GM12878 (cell line): ENCODE results near the gene TEX36. TPM values are rescaled to one million over a fixed set of nuclear protein-coding genes. Genes with fewer than 3 reads are reported as not detected.

ENCODE experiments used
- ATAC-seq: fragments of 200-7000 bp; cut with Tn5 transposase; 3 replicates; pipeline ENCODE4 v1.9.1; 2020; ENCODE audit warnings: mild to moderate bottlenecking, moderate library complexity
- BruUV-seq: library from RNA; stranded (reverse); fragments of 400-500 nt; replicated peaks from 2 replicates; lab custom pipeline; 2021; lab: Mats Ljungman, UMichigan
- CTCF ChIA-PET: fragments of 300-600 bp; sonication (Branson Sonifier 250); formaldehyde crosslinking; extraction: SDS; loops from one replicate; lab custom pipeline; 2021; ENCODE audit warnings: inconsistent platforms; lab: Yijun Ruan, JAX
- POLR2A ChIA-PET: fragments of 350-600 bp; formaldehyde crosslinking; extraction: SDS; loops from one replicate; lab custom pipeline; 2021; ENCODE audit warnings: inconsistent platforms; lab: Charles Lee
- RAD21 ChIA-PET: fragments of 300-600 bp; sonication (Branson Sonifier 250); formaldehyde crosslinking; loops from one replicate; lab custom pipeline; 2023; ENCODE audit warnings: antibody characterized with exemption; ENCODE audit not compliant: unreplicated experiment; lab: Charles Lee
- SMC1A ChIA-PET: fragments of 300-600 bp; sonication (Branson Sonifier 250); formaldehyde crosslinking; loops from one replicate; lab custom pipeline; 2023; ENCODE audit not compliant: unreplicated experiment, uncharacterized antibody; lab: Charles Lee
- DNase-seq: peaks from one replicate; pipeline ENCODE4 v3.0.0-alpha.2; 2011; ENCODE audit warnings: low read depth, low spot score
- FAIRE-seq: peaks from 3 replicates; lab custom pipeline; 2011; peaks lifted over from hg19 to GRCh38; lab: Jason Lieb, UNC
- H2AFZ ChIP-seq: 2 replicates; pipeline ENCODE4 v1.6.0; 2011; ENCODE audit warnings: low read depth, low read length, control low read depth; ENCODE audit not compliant: control insufficient read depth
- H3K27ac ChIP-seq: 2 replicates; pipeline ENCODE4 v1.5.1; 2011; ENCODE audit warnings: control low read depth; ENCODE audit not compliant: control insufficient read depth, insufficient read depth
- H3K27me3 ChIP-seq, 2 experiments: replicated peaks in 1 of 2; 2 replicates each; pipeline versions ENCODE4 v1.6.0 to v1.6.1; 2011; ENCODE audit warnings: low read length in 1 of 2; ENCODE audit not compliant: control insufficient read depth in 2 of 2, insufficient read depth in 2 of 2
- H3K36me3 ChIP-seq, 2 experiments: 2 replicates each; pipeline ENCODE4 v1.5.1; 2011; ENCODE audit warnings: low read length in 1 of 2; ENCODE audit not compliant: control insufficient read depth in 2 of 2, insufficient read depth in 2 of 2
- H3K4me1 ChIP-seq: 2 replicates; pipeline ENCODE4 v1.6.1; 2011; ENCODE audit warnings: mild to moderate bottlenecking, low read length, moderate library complexity, mixed read lengths; ENCODE audit not compliant: control insufficient read depth, insufficient read depth
- H3K4me2 ChIP-seq: 2 replicates; pipeline ENCODE4 v1.6.0; 2011; ENCODE audit warnings: control low read depth; ENCODE audit not compliant: control insufficient read depth, insufficient read depth
- H3K4me3 ChIP-seq: fragments of 200-600 bp; sonication (generic); 2 replicates; pipeline ENCODE4 v1.5.1; 2016
- H3K79me2 ChIP-seq: 2 replicates; pipeline ENCODE4 v1.6.0; 2011; ENCODE audit warnings: low read length; ENCODE audit not compliant: control insufficient read depth, insufficient read depth
- H3K9ac ChIP-seq: 2 replicates; pipeline ENCODE4 v1.8.0; 2011; ENCODE audit warnings: low read length, control low read depth, mixed read lengths; ENCODE audit not compliant: control insufficient read depth, insufficient read depth
- H3K9me3 ChIP-seq: replicated peaks from 3 replicates; pipeline ENCODE4 v1.5.1; 2011; ENCODE audit warnings: mild to moderate bottlenecking, low read length; ENCODE audit not compliant: control insufficient read depth, insufficient read depth
- H4K20me1 ChIP-seq: 2 replicates; pipeline ENCODE4 v1.6.0; 2011; ENCODE audit not compliant: control insufficient read depth, insufficient read depth
- ATF2 ChIP-seq: IDR thresholded peaks from 2 replicates; pipeline ENCODE4 v1.6.1; 2012; ENCODE audit warnings: low read length, inconsistent platforms
- BACH1 ChIP-seq: fragments of 450-650 bp; IDR thresholded peaks from 2 replicates; pipeline ENCODE4 v1.6.1; 2017; ENCODE audit warnings: mild to moderate bottlenecking, borderline replicate concordance
- CHD2 ChIP-seq: IDR thresholded peaks from 2 replicates; pipeline ENCODE4 v1.6.1; 2011; ENCODE audit warnings: low read depth, low read length, improper control_type of control experiment, borderline replicate concordance
- JUND ChIP-seq: IDR thresholded peaks from 2 replicates; pipeline ENCODE4 v1.6.1; 2012; ENCODE audit warnings: low read depth, mild to moderate bottlenecking, low read length, improper control_type of control experiment, moderate library complexity
- MTA3 ChIP-seq: IDR thresholded peaks from 2 replicates; pipeline ENCODE4 v1.6.1; 2012; ENCODE audit warnings: low read length, inconsistent platforms, borderline replicate concordance
- SMAD5 ChIP-seq: IDR thresholded peaks from 2 replicates; pipeline ENCODE4 v1.6.1; 2016; ENCODE audit warnings: antibody characterized with exemption, low read depth
- TAF1 ChIP-seq: IDR thresholded peaks from 2 replicates; pipeline ENCODE4 v1.6.1; 2011; ENCODE audit warnings: mild to moderate bottlenecking, low read depth, low read length, borderline replicate concordance
- ZZZ3 ChIP-seq: IDR thresholded peaks from 2 replicates; pipeline ENCODE4 v1.6.1; 2011; ENCODE audit warnings: low read depth; ENCODE audit not compliant: control insufficient read depth, insufficient read length
- WGBS: methylation state at CpG from one replicate; pipeline ENCODE4 v1.1.6; 2016; ENCODE audit warnings: low lambda C conversion rate; ENCODE audit not compliant: insufficient replicate concordance, insufficient coverage; ENCODE audit errors: missing lambda C conversion rate; 5-methylcytosine and 5-hydroxymethylcytosine counted together
- in situ Hi-C: fragments of 300-500 bp; cut with MboI; formaldehyde crosslinking; loops from 9 replicates; pipeline ENCODE4 v1.14.3; 2018; ENCODE audit warnings: mixed read lengths
- intact Hi-C: fragments of 100-400 bp; cut with micrococcal nuclease; formaldehyde crosslinking; loops from one replicate; pipeline ENCODE4 v1.14.2; 2022; ENCODE audit not compliant: unreplicated experiment
- polyA plus RNA-seq, 11 experiments: library from polyadenylated mRNA; depleted of rRNA in 4 of 11; unstranded in 6 of 11; stranded (reverse) in 5 of 11; fragments of >200 nt; fragmentation: Nextera tagmentation in 4 of 11; fragmentation: Illumina TruSeq in 1 of 11; extraction: Ambion mirVana in 4 of 11; extraction: Trizol in 1 of 11; gene quantifications; 1 replicate in 1 of 11; 2 replicates in 10 of 11; pipeline versions ENCODE4 v1.2.1 to v1.2.3, GENCODE V29; 2011 to 2016; ENCODE audit warnings: inconsistent platforms in 2 of 11, missing spikeins in 2 of 11, low read depth in 1 of 11
- total RNA-seq, 4 experiments: library from RNA; depleted of rRNA in 3 of 4; stranded (reverse); fragments of >200 nt in 3 of 4; fragmentation: Illumina TruSeq in 1 of 4; extraction: Trizol in 1 of 4; gene quantifications; 2 replicates each; pipeline versions ENCODE4 v1.2.1 to v1.2.3, GENCODE V29; 2013 to 2021

Gene TEX36
- total and polyA plus RNA-seq, 10 of the 15 experiments (the other 5 are each of a cell fraction or from before 2014, with no cell fraction given): not detected

DNA sequence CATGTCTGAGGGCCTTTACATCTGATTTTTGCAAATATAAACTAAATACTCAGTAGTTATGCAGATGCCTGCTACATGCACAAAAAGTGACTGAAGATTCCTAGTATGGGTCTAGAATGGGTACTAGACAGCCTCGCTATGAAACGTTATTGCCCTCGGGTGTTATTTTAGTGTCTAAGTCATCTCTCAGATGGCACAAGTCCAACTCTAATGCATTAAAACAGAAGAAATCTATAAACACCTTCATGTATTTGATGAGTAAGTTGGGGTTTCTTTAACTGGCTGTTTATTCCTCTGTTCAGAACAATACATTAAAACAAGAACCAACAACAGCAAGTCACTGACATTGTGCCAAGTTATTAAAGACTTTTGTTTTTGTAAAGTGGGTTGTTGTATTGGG, 41.6 kb downstream of the TEX36 start:
- no peak overlapping the region for H3K4me2 ChIP-seq
- 83% methylated on average over 3 of the region's 3 CpGs for WGBS
- H3K79me2 ChIP-seq: no peaks in the 10 kb centered on the region
- no TSS peak for BruUV-seq
- ATAC-seq (no peak), FAIRE-seq (no peak), DNase-seq (no peak)
- ChIA-PET CTCF (no interaction called here), POLR2A (no interaction called here), SMC1A (no interaction called here), RAD21 (no interaction called here)
- no peak overlapping the region for H2AFZ ChIP-seq
- H3K9me3 ChIP-seq: no peaks in the 10 kb centered on the region
- H4K20me1 ChIP-seq: no peaks in the 10 kb centered on the region
- no peak overlapping the region for H3K9ac ChIP-seq
- no peaks in the 10 kb centered on the region for H3K4me1 ChIP-seq
- no peak overlapping the region for H3K27ac ChIP-seq
- in situ Hi-C loops: no loop called here
- H3K36me3 ChIP-seq: no peaks in the 10 kb centered on the region
- TF ChIP-seq JUND (no peak), MTA3 (no peak), TAF1 (no peak), ATF2 (no peak)
- no peak overlapping the region for H3K4me3 ChIP-seq
- peaks cover 0 to 3% of the 10 kb centered on the region in 2 experiments; a peak in 1 of 4 replicates for H3K27me3 ChIP-seq
- intact Hi-C loops: no loop called here

DNA sequence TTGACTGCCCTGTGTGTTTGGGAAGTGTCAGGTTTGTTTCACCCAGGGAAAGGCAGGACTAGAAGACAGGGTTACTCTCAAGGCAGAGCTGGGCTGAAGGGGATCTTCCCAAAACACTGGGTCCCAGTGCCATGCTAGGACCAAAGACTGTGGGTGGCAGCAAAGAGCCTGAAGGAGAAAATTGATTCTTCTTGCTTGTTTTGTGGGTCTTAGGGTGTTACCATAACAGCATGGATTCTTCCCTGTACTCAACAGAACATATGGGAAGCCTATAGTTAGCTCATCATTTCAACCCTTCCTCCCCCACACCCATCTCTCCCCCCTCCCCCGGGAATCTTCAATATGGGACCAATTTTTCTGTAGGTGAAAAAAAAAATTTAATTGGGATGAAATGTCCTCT, 42.3 kb downstream of the TEX36 start:
- ATAC-seq (no peak), FAIRE-seq (no peak), DNase-seq (no peak)
- no peak overlapping the region for H3K27ac ChIP-seq
- H2AFZ ChIP-seq: no peak overlapping the region
- no peak overlapping the region for H3K4me3 ChIP-seq
- intact Hi-C loops: no loop called here
- RAD21 ChIA-PET: no interaction called here
- SMC1A ChIA-PET: no interaction called here
- no peak overlapping the region for H3K4me2 ChIP-seq
- H4K20me1 ChIP-seq: no peaks in the 10 kb centered on the region
- H3K4me1 ChIP-seq: no peaks in the 10 kb centered on the region
- CTCF ChIA-PET: no interaction called here
- peaks cover 0 to 3% of the 10 kb centered on the region in 2 experiments; a peak in 1 of 4 replicates for H3K27me3 ChIP-seq
- H3K9me3 ChIP-seq: no peaks in the 10 kb centered on the region
- 0% methylated on average over 1 of the region's 1 CpG for WGBS
- no peaks in the 10 kb centered on the region for H3K36me3 ChIP-seq
- TF ChIP-seq CHD2: no peak
- no peak for TF ChIP-seq SMAD5
- no peak for TF ChIP-seq BACH1
- TF ChIP-seq ZZZ3: no peak
- TF ChIP-seq TAF1: no peak
- TF ChIP-seq, all 136 proteins: peak for 0
- in situ Hi-C loops: no loop called here
- no peak overlapping the region for H3K9ac ChIP-seq
- no peaks in the 10 kb centered on the region for H3K79me2 ChIP-seq
- POLR2A ChIA-PET: no interaction called here
- BruUV-seq: no TSS peak
